ENCODE results near the gene KIF5A.
"Not testable (repeated sequence)": the region's sequence is repeated elsewhere in the genome, so short reads cannot be mapped to it uniquely, and the experiment has no call there.

GRCh38 chr12:57570438-57570837 is 20.6 kb downstream of the KIF5A start:
- TF ChIP-seq GLIS3 (CRISPR knock-in tag; IDR thresholded peaks at IDR 0.05); PATZ1 (CRISPR knock-in tag; IDR thresholded peaks at IDR 0.05; ENCODE audit: borderline replicate concordance); OSR1 (CRISPR knock-in tag; IDR thresholded peaks at IDR 0.05); ZNF8 (CRISPR knock-in tag; IDR thresholded peaks at IDR 0.05); ZNF565 (CRISPR knock-in tag; conservative IDR thresholded peaks at IDR 0.05; ENCODE audit: low read depth); ZFP3 (CRISPR knock-in tag; IDR thresholded peaks at IDR 0.05); RARB (CRISPR knock-in tag; IDR thresholded peaks at IDR 0.05); CREB5 (CRISPR knock-in tag; IDR thresholded peaks at IDR 0.05; ENCODE audit: low read depth): not testable (repeated sequence)

Measured in SK-N-SH treated with all-trans-retinoic acid at 6 μM for 48 hours (cell line).